ENCODE results near the gene STK10. TPM values are rescaled to one million over a fixed set of nuclear protein-coding genes. Genes with fewer than 3 reads are reported as not detected.

The STK10 gene
- polyA plus RNA-seq, 1 of the 3 experiments (the other 2 are of a cell fraction) = 11.0 TPM

DNA sequence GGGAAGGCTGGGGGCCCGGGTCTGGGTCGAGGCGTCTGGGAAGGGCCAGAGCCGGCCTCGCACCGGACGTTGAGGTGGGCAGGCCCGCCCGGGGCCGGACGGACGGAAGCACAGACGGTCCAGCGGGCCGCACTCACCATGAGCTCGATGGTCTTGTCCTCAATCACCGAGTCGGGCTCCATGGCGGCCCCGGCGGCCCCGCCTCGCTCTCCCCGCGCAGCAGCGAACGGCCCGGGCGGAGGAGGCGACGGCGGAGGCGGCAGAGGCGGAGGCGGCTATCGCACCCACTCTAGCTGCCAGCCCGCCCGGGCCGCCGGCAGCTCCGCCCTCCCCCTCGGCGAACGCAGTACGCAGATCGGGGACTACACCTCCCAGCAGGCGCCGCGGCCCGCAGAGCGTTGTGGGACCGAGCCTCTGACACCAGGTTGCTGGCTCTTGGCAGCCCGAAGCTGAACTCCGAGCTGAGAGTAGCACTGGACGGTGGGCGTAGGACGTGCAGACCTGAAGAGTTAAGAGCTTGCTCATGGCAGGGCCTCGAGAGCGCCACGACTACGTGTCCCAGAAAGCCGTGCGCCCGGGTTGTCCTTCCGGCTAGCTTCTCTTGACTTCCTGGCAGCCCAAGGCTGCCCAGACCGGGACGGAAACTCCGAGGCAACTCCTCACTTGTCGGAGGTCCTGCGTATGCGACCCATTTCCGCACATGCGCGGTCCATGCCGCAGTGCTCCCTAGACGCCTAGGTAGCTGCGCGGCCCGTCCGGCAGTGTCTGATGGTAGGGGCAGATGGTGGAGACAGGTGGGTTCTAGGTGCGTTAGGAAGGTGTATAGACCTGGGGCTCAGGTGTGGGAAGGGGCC is 181.5 kb downstream of the STK10 start, which contains the start of gene FBXW11:
FBXW11 (minus strand) TSS at position 318 of the 854 bp plus-strand sequence; CDS start at position 182, 136 bp downstream.
- H3K36me3 ChIP-seq (replicated peaks in 1 of 2; ENCODE audit: control insufficient read depth in 1 of 2, insufficient read depth in 2 of 2, low read length in 1 of 2) = no peaks in the 10 kb centered on the region
- TF ChIP-seq FOXM1 (IDR thresholded peaks at IDR 0.05; ENCODE audit: low read depth) (no peak), GABPA (IDR thresholded peaks at IDR 0.05; ENCODE audit: low read depth) (peak; percentile 97), MXI1 (IDR thresholded peaks at IDR 0.05; ENCODE audit: low read depth, low read length) (peak; percentile 75), CHD2 (IDR thresholded peaks at IDR 0.05; ENCODE audit: low read length, partially characterized antibody) (peak; percentile 67), ELF1 (IDR thresholded peaks at IDR 0.05) (peak; percentile 80; the same call in 1 of the 2 replicates), NRF1 (IDR thresholded peaks at IDR 0.05; ENCODE audit: low read depth, low read length) (peak; percentile 68), POLR2AphosphoS5 (IDR thresholded peaks at IDR 0.05; ENCODE audit: low read depth, low read length) (peak; percentile 96), SIN3A (IDR thresholded peaks at IDR 0.05; ENCODE audit: borderline replicate concordance, low read depth, low read length) (peak; percentile 32; the same call in 1 of the 2 replicates), RFX5 (IDR thresholded peaks at IDR 0.05; ENCODE audit: low read length) (no peak), TAF1 (IDR thresholded peaks at IDR 0.05; ENCODE audit: borderline replicate concordance, low read depth, low read length) (peak; percentile 89), YY1 (IDR thresholded peaks at IDR 0.05; ENCODE audit: low read depth) (0 out of 2 replicates have a peak, but pooled peaks have one; percentile 25), USF2 (IDR thresholded peaks at IDR 0.05; ENCODE audit: borderline replicate concordance, low read depth, low read length) (no peak), NFIC (IDR thresholded peaks at IDR 0.05; ENCODE audit: borderline replicate concordance) (no peak)
- TF ChIP-seq, protein P1, sequence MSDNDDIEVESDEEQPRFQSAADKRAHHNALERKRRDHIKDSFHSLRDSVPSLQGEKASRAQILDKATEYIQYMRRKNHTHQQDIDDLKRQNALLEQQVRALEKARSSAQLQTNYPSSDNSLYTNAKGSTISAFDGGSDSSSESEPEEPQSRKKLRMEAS (IDR thresholded peaks at IDR 0.05; ENCODE audit: low read depth) = peak; percentile 43; the same call in 1 of the 2 replicates
- peak within 1 kb of the TSS; percentile 85 to 94 for H3K4me3 ChIP-seq (ENCODE audit: low read depth in 2 of 2, low read length in 1 of 2)
- H3K4me1 ChIP-seq (ENCODE audit: control insufficient read depth in 1 of 2, insufficient read depth in 2 of 2, low read depth in 1 of 2, low read length in 1 of 2) = peaks cover 17 to 20% of the 10 kb centered on the region in 2 experiments
- H3K27ac ChIP-seq (ENCODE audit: low read depth in 2 of 2, low read length in 1 of 2) = peak within 1 kb of the TSS; percentile 97 to 98
- H3K9me3 ChIP-seq = no peaks in the 10 kb centered on the region
- WGBS (ENCODE audit: low lambda C conversion rate) = 2% methylated on average over 32 of the region's 81 CpGs
- H3K79me2 ChIP-seq (ENCODE audit: insufficient read depth) = peaks cover 57% of the 10 kb centered on the region
- H3K9me2 ChIP-seq = no peaks in the 10 kb centered on the region
- ChIA-PET POLR2A (interaction anchor here (0.6 to 1.4 kb wide), 6 partner anchors 13 to 287 kb away, joined by 3 to 9 read pairs (median 4); partner anchors contain the start of gene UBTD2), CTCF (interaction anchor here (0.6 to 3.8 kb wide), 11 partner anchors 22 to 594 kb away, joined by 3 to 26 read pairs (median 5); partner anchors contain the start of genes FGF18 and STK10)
- peak within 1 kb of the TSS; percentile 97 for H3K9ac ChIP-seq
- H4K20me1 ChIP-seq (ENCODE audit: insufficient read depth) = peaks cover 42% of the 10 kb centered on the region
- H3F3A ChIP-seq (replicated peaks; ENCODE audit: insufficient read depth) = peaks cover 6% of the 10 kb centered on the region
- H2AFZ ChIP-seq (ENCODE audit: low read depth) = peak within 1 kb of the TSS; percentile 97
- peak; percentile 93 for DNase-seq
- H3K27me3 ChIP-seq (ENCODE audit: insufficient read depth) = no peaks in the 10 kb centered on the region
- peak within 1 kb of the TSS; percentile 94 for H3K4me2 ChIP-seq
